H1 (cell line): ENCODE measurements around the gene AMH. TPM values are rescaled to one million over a fixed set of nuclear protein-coding genes. Genes with fewer than 3 reads are reported as not detected.

ENCODE experiments used
- CTCF ChIA-PET: fragments of 300-600 bp; sonication (Branson Sonifier 250); formaldehyde crosslinking; loops from one replicate; lab custom pipeline; 2021; ENCODE audit not compliant: partially characterized antibody; lab: Charles Lee
- POLR2A ChIA-PET: fragments of 300-600 bp; sonication (Branson Sonifier 250); formaldehyde crosslinking; loops from one replicate; lab custom pipeline; 2021; ENCODE audit warnings: inconsistent platforms; ENCODE audit not compliant: partially characterized antibody; lab: Charles Lee
- DNase-seq, 2 experiments: peaks; one replicate each; pipeline versions ENCODE4 v3.0.0 to v3.0.0-alpha.2; 2010 to 2022; ENCODE audit warnings: low spot score in 2 of 2, low read depth in 1 of 2, mixed read lengths in 1 of 2
- FAIRE-seq: peaks from 2 replicates; lab custom pipeline; 2011; peaks lifted over from hg19 to GRCh38; lab: Jason Lieb, UNC
- H2AFZ ChIP-seq: 2 replicates; pipeline ENCODE4 v1.8.1; 2012; ENCODE audit warnings: low read length, inconsistent platforms
- H2AK5ac ChIP-seq: 2 replicates; pipeline ENCODE4 v1.6.1; 2013; ENCODE audit warnings: low read depth, low read length
- H2BK120ac ChIP-seq: replicated peaks from 2 replicates; pipeline ENCODE3; 2013; ENCODE audit warnings: low read depth, low read length, inconsistent platforms
- H2BK12ac ChIP-seq: 2 replicates; pipeline ENCODE4 v1.6.1; 2013; ENCODE audit warnings: low read depth, low read length
- H2BK15ac ChIP-seq: 2 replicates; pipeline ENCODE4 v1.6.1; 2013; ENCODE audit warnings: low read length
- H2BK20ac ChIP-seq: 2 replicates; pipeline ENCODE4 v1.6.1; 2013; ENCODE audit warnings: low read length
- H2BK5ac ChIP-seq: 2 replicates; pipeline ENCODE4 v1.6.1; 2013; ENCODE audit warnings: low read depth, low read length
- H3K14ac ChIP-seq: 2 replicates; pipeline ENCODE4 v1.6.1; 2013; ENCODE audit warnings: inconsistent platforms; ENCODE audit not compliant: insufficient read length
- H3K18ac ChIP-seq: 2 replicates; pipeline ENCODE4 v1.6.1; 2013; ENCODE audit warnings: low read length; ENCODE audit errors: extremely low read depth
- H3K23ac ChIP-seq: 2 replicates; pipeline ENCODE4 v1.6.1; 2013; ENCODE audit warnings: inconsistent platforms; ENCODE audit not compliant: insufficient read length
- H3K23me2 ChIP-seq: 2 replicates; pipeline ENCODE4 v1.6.1; 2013; ENCODE audit warnings: low read depth, low read length
- H3K27ac ChIP-seq: 2 replicates; pipeline ENCODE4 v1.6.1; 2011; ENCODE audit warnings: low read depth, low read length, inconsistent platforms
- H3K27me3 ChIP-seq, 4 experiments: replicated peaks in 1 of 4; 1 replicate in 1 of 4; 2 replicates in 3 of 4; pipeline versions ENCODE4 v1.6.1 to v1.8.1; 2011 to 2013; ENCODE audit warnings: low read length in 3 of 4, mild to moderate bottlenecking in 3 of 4, inconsistent platforms in 2 of 4, mixed read lengths in 2 of 4, moderate library complexity in 1 of 4; ENCODE audit not compliant: control insufficient read depth in 3 of 4, insufficient read depth in 3 of 4; ENCODE audit errors: extremely low read depth in 1 of 4
- H3K36me3 ChIP-seq, 4 experiments: 2 replicates each; pipeline versions ENCODE4 v1.6.1 to v1.8.1; 2011 to 2013; ENCODE audit warnings: mild to moderate bottlenecking in 4 of 4, low read length in 3 of 4, moderate library complexity in 2 of 4, control low read depth in 1 of 4, inconsistent platforms in 1 of 4; ENCODE audit not compliant: insufficient read depth in 4 of 4, control insufficient read depth in 2 of 4
- H3K4ac ChIP-seq: replicated peaks from 2 replicates; pipeline ENCODE3; 2013; ENCODE audit warnings: low read length, low read depth, mixed read lengths, inconsistent platforms; ENCODE audit not compliant: insufficient read length
- H3K4me1 ChIP-seq, 4 experiments: replicated peaks in 1 of 4; 1 replicate in 1 of 4; 2 replicates in 3 of 4; pipeline versions ENCODE4 v1.6.1 to v1.8.1; 2011 to 2013; ENCODE audit warnings: low read length in 3 of 4, inconsistent platforms in 2 of 4, mixed read lengths in 1 of 4; ENCODE audit not compliant: insufficient read depth in 4 of 4, control insufficient read depth in 3 of 4
- H3K4me2 ChIP-seq, 2 experiments: 2 replicates each; pipeline versions ENCODE4 v1.6.1 to v1.8.1; 2011 to 2013; ENCODE audit warnings: low read depth in 2 of 2, low read length in 2 of 2, control low read depth in 1 of 2, inconsistent platforms in 1 of 2, mild to moderate bottlenecking in 1 of 2; ENCODE audit not compliant: insufficient read depth in 1 of 2
- H3K4me3 ChIP-seq, 4 experiments: fragments of 200-600, 300-600 bp in 1 of 4; sonication (generic), shearing (Covaris generic), sonication (Bioruptor Twin) in 1 of 4; 2 replicates each; pipeline versions ENCODE4 v1.5.1 to v1.8.1; 2011 to 2016; ENCODE audit warnings: low read length in 4 of 4, low read depth in 3 of 4, control low read depth in 2 of 4, inconsistent platforms in 2 of 4, mild to moderate bottlenecking in 2 of 4, mixed read lengths in 1 of 4, moderate library complexity in 1 of 4; ENCODE audit not compliant: insufficient read depth in 2 of 4; ENCODE audit errors: extremely low read depth in 1 of 4
- H3K56ac ChIP-seq: replicated peaks from 2 replicates; pipeline ENCODE3; 2013; ENCODE audit warnings: low read depth, mild to moderate bottlenecking, mixed read lengths, low read length, inconsistent platforms; ENCODE audit not compliant: insufficient read length
- H3K79me1 ChIP-seq: 2 replicates; pipeline ENCODE4 v1.6.1; 2013; ENCODE audit warnings: low read depth, low read length, control low read depth
- H3K79me2 ChIP-seq, 2 experiments: 2 replicates each; pipeline versions ENCODE4 v1.6.1 to v1.8.1; 2012 to 2013; ENCODE audit warnings: low read length in 2 of 2, mild to moderate bottlenecking in 2 of 2, inconsistent platforms in 1 of 2; ENCODE audit not compliant: insufficient read depth in 2 of 2, control insufficient read depth in 1 of 2
- H3K9ac ChIP-seq, 4 experiments: replicated peaks in 1 of 4; 1 replicate in 1 of 4; 2 replicates in 3 of 4; pipeline versions ENCODE4 v1.6.1 to v1.8.1; 2011 to 2013; ENCODE audit warnings: low read depth in 3 of 4, low read length in 3 of 4, control low read depth in 2 of 4, mild to moderate bottlenecking in 2 of 4, moderate library complexity in 2 of 4, inconsistent platforms in 1 of 4; ENCODE audit errors: extremely low read depth in 1 of 4
- H3K9me3 ChIP-seq, 2 experiments: 2 replicates each; pipeline versions ENCODE4 v1.6.1 to v1.8.1; 2012 to 2013; ENCODE audit warnings: mild to moderate bottlenecking in 2 of 2, moderate library complexity in 2 of 2, control low read depth in 1 of 2, inconsistent platforms in 1 of 2, low read depth in 1 of 2, low read length in 1 of 2, mixed read lengths in 1 of 2; ENCODE audit not compliant: insufficient read depth in 2 of 2
- H4K20me1 ChIP-seq, 2 experiments: replicated peaks in 1 of 2; 2 replicates each; pipeline versions ENCODE3 to v1.8.1; 2011 to 2013; ENCODE audit warnings: inconsistent platforms in 2 of 2, low read length in 2 of 2, mild to moderate bottlenecking in 1 of 2; ENCODE audit not compliant: insufficient read depth in 2 of 2, control insufficient read depth in 1 of 2
- H4K5ac ChIP-seq: 2 replicates; pipeline ENCODE4 v1.6.1; 2013; ENCODE audit warnings: low read length, low read depth, mixed read lengths, inconsistent platforms; ENCODE audit not compliant: insufficient read length
- H4K8ac ChIP-seq: 2 replicates; pipeline ENCODE4 v1.8.0; 2013; ENCODE audit warnings: mild to moderate bottlenecking, moderate library complexity, low read length, inconsistent platforms; ENCODE audit not compliant: insufficient read depth; ENCODE audit errors: extremely low read depth
- H4K91ac ChIP-seq: replicated peaks from 2 replicates; pipeline ENCODE3; 2013; ENCODE audit warnings: low read length, mixed read lengths, inconsistent platforms; ENCODE audit not compliant: insufficient read length
- EGR1 ChIP-seq: IDR thresholded peaks from 2 replicates; pipeline ENCODE4 v1.6.1; 2011; ENCODE audit warnings: low read depth, low read length, borderline replicate concordance
- HDAC2 ChIP-seq, 2 experiments: fragments of 300-600 bp in 1 of 2; sonication (generic) in 1 of 2; IDR thresholded peaks; 2 replicates each; pipeline ENCODE4 v1.6.1; 2011 to 2012; ENCODE audit warnings: low read depth in 2 of 2, low read length in 2 of 2, mild to moderate bottlenecking in 2 of 2, moderate library complexity in 2 of 2, borderline replicate concordance in 1 of 2, inconsistent platforms in 1 of 2
- MAFK ChIP-seq: IDR thresholded peaks from 2 replicates; pipeline ENCODE4 v1.6.1; 2012; ENCODE audit warnings: low read depth, mild to moderate bottlenecking, improper control_type of control experiment, low read length
- POLR2AphosphoS5 ChIP-seq: IDR thresholded peaks from 2 replicates; pipeline ENCODE4 v1.6.1; 2011; ENCODE audit warnings: low read depth, low read length
- RFX5 ChIP-seq: IDR thresholded peaks from 2 replicates; pipeline ENCODE4 v1.6.1; 2011; ENCODE audit warnings: low read depth, low read length, improper control_type of control experiment, borderline replicate concordance
- SIRT6 ChIP-seq: IDR thresholded peaks from one replicate; pipeline ENCODE4 v1.7.1; 2012; ENCODE audit warnings: low read length, inconsistent platforms
- SIX5 ChIP-seq: IDR thresholded peaks from 2 replicates; pipeline ENCODE4 v1.6.1; 2011; ENCODE audit warnings: mild to moderate bottlenecking, low read depth, low read length
- WGBS, 2 experiments: shearing (Covaris generic) in 1 of 2; methylation state at CpG; one replicate each; pipeline versions ENCODE4 v1.1.6 to v1.1.7; 2013 to 2015; ENCODE audit warnings: low lambda C conversion rate in 2 of 2, mixed read lengths in 2 of 2, inconsistent platforms in 1 of 2, low coverage in 1 of 2, missing lambda C conversion rate in 1 of 2; ENCODE audit not compliant: insufficient replicate concordance in 2 of 2, insufficient coverage in 1 of 2, insufficient read length in 1 of 2; ENCODE audit errors: extremely low coverage in 1 of 2, missing lambda C conversion rate in 1 of 2; 5-methylcytosine and 5-hydroxymethylcytosine counted together
- polyA plus RNA-seq, 7 experiments: library from polyadenylated mRNA; depleted of rRNA in 3 of 7; stranded (reverse) in 5 of 7; unstranded in 2 of 7; fragments of >200 nt in 5 of 7; fragments of 200-250 nt in 2 of 7; gene quantifications; 1 replicate in 5 of 7; 2 replicates in 1 of 7; 4 replicates in 1 of 7; pipeline versions ENCODE4 v1.2.1 to v1.2.3, GENCODE V29; 2011 to 2013; ENCODE audit warnings: missing spikeins in 2 of 7, mixed read lengths in 2 of 7
- total RNA-seq: library from RNA; stranded (reverse); fragmentation: NEBNext Ultra II Directional; extraction: Animal tissue kit (Norgen Biotek cat#: 25700); gene quantifications from 2 replicates; pipeline ENCODE4 v1.2.1, GENCODE V29; 2021
- TF ChIP-seq, protein P1 (sequence below): IDR thresholded peaks from 2 replicates; pipeline ENCODE4 v1.6.1; 2012; ENCODE audit warnings: low read length, inconsistent platforms
- TF ChIP-seq, protein P2 (sequence below): IDR thresholded peaks from 2 replicates; pipeline ENCODE4 v1.6.1; 2012; ENCODE audit warnings: inconsistent platforms

AMH gene
- total and polyA plus RNA-seq, 2 of the 8 experiments (the other 6 are each of a cell fraction or from before 2014, with no cell fraction given): 10.5 to 15.4 TPM

DNA sequence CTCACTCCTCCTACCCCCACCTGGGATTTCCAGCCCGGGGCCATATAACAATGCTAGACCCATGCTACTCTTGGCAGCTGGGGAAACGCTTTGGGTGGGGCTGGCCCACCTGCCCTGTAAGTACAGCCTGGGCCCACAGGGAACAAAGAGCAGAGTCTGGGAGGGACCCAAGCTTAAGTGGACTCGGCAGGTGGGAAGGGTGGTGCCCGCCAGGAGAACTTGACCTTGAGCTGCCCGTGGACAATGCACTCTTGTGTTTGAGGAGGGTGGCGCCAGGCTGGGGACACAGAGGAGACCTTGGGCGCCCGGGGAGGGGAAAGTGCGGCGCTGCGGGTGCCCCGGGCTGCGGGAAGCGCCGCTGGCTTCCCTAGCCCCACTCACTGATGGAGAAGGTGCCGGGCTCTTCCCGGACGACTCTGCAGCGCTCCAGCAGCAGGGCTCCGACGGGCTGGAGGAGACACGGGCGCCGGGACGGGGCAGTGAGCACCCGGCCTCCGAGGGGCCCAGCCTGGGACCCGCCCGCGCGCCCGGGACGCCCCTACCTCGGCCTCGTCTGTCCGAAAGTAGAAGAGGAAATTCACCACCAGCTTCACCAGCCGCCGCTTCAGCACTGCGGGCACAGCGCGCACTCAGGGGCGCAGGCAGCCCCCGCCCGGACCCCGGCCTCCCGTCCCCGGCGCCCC is 13.6 kb upstream of the AMH start:
- no peaks in the 10 kb centered on the region for H3K27me3 ChIP-seq
- no peak overlapping the region; the same call in 1 of the 2 replicates for H2AK5ac ChIP-seq
- POLR2A ChIA-PET: interaction anchor here (0.7 to 4.7 kb wide), 20 partner anchors 9 to 150 kb away, joined by 3 to 52 read pairs (median 3); partner anchors contain the start of genes AMH and DOT1L
- H3K36me3 ChIP-seq: peaks cover 0 to 15% (median 7%) of the 10 kb centered on the region in 4 experiments; a peak in 5 of 8 replicates
- CTCF ChIA-PET: interaction anchor here (0.7 to 1.5 kb wide), 15 partner anchors 10 to 90 kb away, joined by 3 to 8 read pairs (median 4); no protein-coding TSS in a partner anchor
- no peak overlapping the region for H3K23ac ChIP-seq
- no peak overlapping the region for H2AFZ ChIP-seq
- peaks cover 9% of the 10 kb centered on the region; the same call in 1 of the 2 replicates for H3K23me2 ChIP-seq
- 3% methylated on average over 28 of the region's 48 CpGs; no CpG with 5 or more reads in 1 of the 2 experiments for WGBS, 2 experiments
- peak overlapping the region; percentile 70 for H4K5ac ChIP-seq
- H2BK15ac ChIP-seq: no peak overlapping the region
- H3K4me1 ChIP-seq: peaks cover 0 to 19% (median 10%) of the 10 kb centered on the region in 4 experiments; a peak in 6 of 7 replicates
- H2BK20ac ChIP-seq: no peak overlapping the region
- peaks cover 25 to 50% of the 10 kb centered on the region in 2 experiments for H3K79me2 ChIP-seq
- FAIRE-seq: no peak
- peak overlapping the region; percentile 69 for H3K56ac ChIP-seq
- peak overlapping the region; percentile 56 to 86 (median 79) for H3K4me3 ChIP-seq
- H3K9ac ChIP-seq: peak overlapping the region; percentile 53 to 93 (median 78); a peak in 6 of 7 replicates
- no peaks in the 10 kb centered on the region for H3K9me3 ChIP-seq
- H3K14ac ChIP-seq: no peak overlapping the region
- no peak overlapping the region for H2BK12ac ChIP-seq
- H3K27ac ChIP-seq: 0 out of 2 replicates have a peak overlapping the region, but pooled peaks have one; percentile 22
- peak overlapping the region; percentile 86; the same call in 1 of the 2 replicates for H4K8ac ChIP-seq
- no peak overlapping the region for H3K4ac ChIP-seq
- H2BK5ac ChIP-seq: no peak overlapping the region
- H3K79me1 ChIP-seq: peaks cover 13% of the 10 kb centered on the region
- H2BK120ac ChIP-seq: no peak overlapping the region
- peak overlapping the region; percentile 95 for H3K18ac ChIP-seq
- peak overlapping the region; percentile 34 for H4K91ac ChIP-seq
- H4K20me1 ChIP-seq: peaks cover 10 to 26% of the 10 kb centered on the region in 2 experiments
- DNase-seq: peak in 1 of 2 experiments; percentile 62
- H3K4me2 ChIP-seq: peak overlapping the region; percentile 69 to 93
- TF ChIP-seq MAFK (no peak), RFX5 (no peak), HDAC2 (IDR thresholded peaks at IDR 0.05; ENCODE audit: borderline replicate concordance in 1 of 2, low read depth in 2 of 2, low read length in 2 of 2) (no peak), SIX5 (no peak), POLR2AphosphoS5 (no peak), SIRT6 (no peak), EGR1 (no peak)
- TF ChIP-seq, protein P1, sequence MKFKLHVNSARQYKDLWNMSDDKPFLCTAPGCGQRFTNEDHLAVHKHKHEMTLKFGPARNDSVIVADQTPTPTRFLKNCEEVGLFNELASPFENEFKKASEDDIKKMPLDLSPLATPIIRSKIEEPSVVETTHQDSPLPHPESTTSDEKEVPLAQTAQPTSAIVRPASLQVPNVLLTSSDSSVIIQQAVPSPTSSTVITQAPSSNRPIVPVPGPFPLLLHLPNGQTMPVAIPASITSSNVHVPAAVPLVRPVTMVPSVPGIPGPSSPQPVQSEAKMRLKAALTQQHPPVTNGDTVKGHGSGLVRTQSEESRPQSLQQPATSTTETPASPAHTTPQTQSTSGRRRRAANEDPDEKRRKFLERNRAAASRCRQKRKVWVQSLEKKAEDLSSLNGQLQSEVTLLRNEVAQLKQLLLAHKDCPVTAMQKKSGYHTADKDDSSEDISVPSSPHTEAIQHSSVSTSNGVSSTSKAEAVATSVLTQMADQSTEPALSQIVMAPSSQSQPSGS: no peak
- TF ChIP-seq, protein P2, sequence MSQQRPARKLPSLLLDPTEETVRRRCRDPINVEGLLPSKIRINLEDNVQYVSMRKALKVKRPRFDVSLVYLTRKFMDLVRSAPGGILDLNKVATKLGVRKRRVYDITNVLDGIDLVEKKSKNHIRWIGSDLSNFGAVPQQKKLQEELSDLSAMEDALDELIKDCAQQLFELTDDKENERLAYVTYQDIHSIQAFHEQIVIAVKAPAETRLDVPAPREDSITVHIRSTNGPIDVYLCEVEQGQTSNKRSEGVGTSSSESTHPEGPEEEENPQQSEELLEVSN: no peak
